ENCODE measurements around the gene MROH7. TPM values are rescaled to one million over a fixed set of nuclear protein-coding genes. Genes with fewer than 3 reads are reported as not detected.

The MROH7 gene
- total RNA-seq, 2 donors from 2014 or later = 0.84 TPM; not detected in 1

- Mint-ChIP-seq H3K27ac (no peak overlapping the region), H3K9me3 (no peaks in the 10 kb centered on the region), H3K4me1 (ENCODE audit: low read depth in 2 of 2) (no peaks in the 10 kb centered on the region), H3K27me3 (no peaks in the 10 kb centered on the region), H3K36me3 (no peaks in the 10 kb centered on the region), H3K4me3 (no peak overlapping the region)
- ATAC-seq = no peak
- no peak for DNase-seq (ENCODE audit: low spot score)
Observed at GRCh38 chr1:54679706-54680105, 38.1 kb downstream of the MROH7 start.

- H3K27me3 Mint-ChIP-seq = no peaks in the 10 kb centered on the region
- H3K36me3 Mint-ChIP-seq = no peaks in the 10 kb centered on the region
- no peak overlapping the region for H3K4me3 Mint-ChIP-seq
- H3K27ac Mint-ChIP-seq = no peak overlapping the region
- no peaks in the 10 kb centered on the region for H3K4me1 Mint-ChIP-seq (ENCODE audit: low read depth in 2 of 2)
- no peak for DNase-seq (ENCODE audit: low spot score)
- H3K9me3 Mint-ChIP-seq = no peaks in the 10 kb centered on the region
- no peak for ATAC-seq
Observed at GRCh38 chr1:54680387-54680786, 38.8 kb downstream of the MROH7 start.

DNA sequence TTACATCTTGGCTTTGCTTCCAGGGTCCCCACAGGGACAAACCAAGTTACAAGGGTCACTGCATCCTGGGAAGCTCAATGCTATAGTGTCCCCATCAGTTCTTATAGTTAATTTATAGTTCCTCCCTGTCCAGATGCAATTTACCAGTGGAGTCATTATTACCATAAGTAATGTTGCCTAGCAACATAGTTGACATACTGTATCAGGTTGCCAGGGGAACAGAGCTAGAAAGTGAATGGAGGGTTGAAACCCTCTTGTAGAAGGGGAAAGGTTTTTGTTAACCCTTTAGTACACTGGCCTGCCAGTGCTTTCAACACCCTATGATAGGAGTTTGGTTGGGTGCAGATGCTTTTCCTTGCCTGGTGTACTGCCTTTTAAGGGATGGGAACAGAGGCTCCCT, 39.8 kb downstream of the MROH7 start:
- DNase-seq (ENCODE audit: low spot score) = no peak
- H3K27ac Mint-ChIP-seq = no peak overlapping the region
- ATAC-seq = no peak
- H3K4me1 Mint-ChIP-seq (ENCODE audit: low read depth in 2 of 2) = no peaks in the 10 kb centered on the region
- H3K27me3 Mint-ChIP-seq = no peaks in the 10 kb centered on the region
- H3K36me3 Mint-ChIP-seq = no peaks in the 10 kb centered on the region
- no peaks in the 10 kb centered on the region for H3K9me3 Mint-ChIP-seq
- no peak overlapping the region for H3K4me3 Mint-ChIP-seq

DNA sequence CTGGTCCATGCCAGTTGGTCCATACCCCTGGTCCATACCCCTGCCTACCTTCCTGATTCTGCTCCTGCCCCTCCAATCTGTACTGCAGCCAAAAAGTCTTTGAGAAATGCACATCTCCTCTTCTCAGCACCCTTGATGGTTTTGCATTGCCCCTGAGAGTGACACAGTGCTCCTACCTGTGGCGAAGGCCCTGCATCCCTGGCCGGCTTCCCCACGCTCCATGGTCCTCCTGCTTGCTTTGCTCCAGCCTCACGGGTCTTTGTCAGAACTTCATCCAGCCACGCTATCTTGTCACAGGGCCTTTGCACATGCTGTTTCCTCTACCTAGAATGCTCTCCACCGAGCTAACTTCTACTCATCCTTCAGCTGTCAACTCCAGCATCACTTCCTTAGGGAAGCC, 41.9 kb downstream of the MROH7 start:
- Mint-ChIP-seq H3K27ac (no peak overlapping the region), H3K4me3 (no peak overlapping the region), H3K36me3 (no peaks in the 10 kb centered on the region), H3K27me3 (no peaks in the 10 kb centered on the region), H3K9me3 (no peaks in the 10 kb centered on the region), H3K4me1 (ENCODE audit: low read depth in 2 of 2) (no peaks in the 10 kb centered on the region)
- ATAC-seq (no peak), DNase-seq (ENCODE audit: low spot score) (no peak)

GRCh38 chr1:54685335-54685905, 43.8 kb downstream of the MROH7 start:
- Mint-ChIP-seq H3K27ac (no peak overlapping the region), H3K36me3 (no peaks in the 10 kb centered on the region), H3K9me3 (no peaks in the 10 kb centered on the region), H3K4me3 (no peak overlapping the region), H3K4me1 (ENCODE audit: low read depth in 2 of 2) (no peaks in the 10 kb centered on the region), H3K27me3 (no peaks in the 10 kb centered on the region)
- ATAC-seq (no peak), DNase-seq (ENCODE audit: low spot score) (no peak)

- Mint-ChIP-seq H3K27ac (no peak overlapping the region), H3K27me3 (no peaks in the 10 kb centered on the region), H3K9me3 (no peaks in the 10 kb centered on the region), H3K4me3 (no peak overlapping the region), H3K4me1 (ENCODE audit: low read depth in 2 of 2) (no peaks in the 10 kb centered on the region), H3K36me3 (no peaks in the 10 kb centered on the region)
- no peak for ATAC-seq
- no peak for DNase-seq (ENCODE audit: low spot score)
Observed at GRCh38 chr1:54686155-54686554, 44.6 kb downstream of the MROH7 start.

- no peaks in the 10 kb centered on the region for H3K4me1 Mint-ChIP-seq (ENCODE audit: low read depth in 2 of 2)
- DNase-seq (ENCODE audit: low spot score) = no peak
- no peaks in the 10 kb centered on the region for H3K36me3 Mint-ChIP-seq
- ATAC-seq = no peak
- H3K27ac Mint-ChIP-seq = no peak overlapping the region
- H3K9me3 Mint-ChIP-seq = no peaks in the 10 kb centered on the region
- H3K27me3 Mint-ChIP-seq = peaks cover 6 to 9% of the 10 kb centered on the region in 2 donors
- no peak overlapping the region for H3K4me3 Mint-ChIP-seq
Observed at GRCh38 chr1:54694771-54695170, 53.2 kb downstream of the MROH7 start.

- H3K36me3 Mint-ChIP-seq = no peaks in the 10 kb centered on the region
- no peaks in the 10 kb centered on the region for H3K9me3 Mint-ChIP-seq
- DNase-seq (ENCODE audit: low spot score) (no peak), ATAC-seq (no peak)
- no peaks in the 10 kb centered on the region for H3K4me1 Mint-ChIP-seq (ENCODE audit: low read depth in 2 of 2)
- no peak overlapping the region for H3K27ac Mint-ChIP-seq
- H3K27me3 Mint-ChIP-seq = peaks cover 6 to 9% of the 10 kb centered on the region in 2 donors
- H3K4me3 Mint-ChIP-seq = no peak overlapping the region
Observed at GRCh38 chr1:54695221-54695620, 53.6 kb downstream of the MROH7 start.

DNA sequence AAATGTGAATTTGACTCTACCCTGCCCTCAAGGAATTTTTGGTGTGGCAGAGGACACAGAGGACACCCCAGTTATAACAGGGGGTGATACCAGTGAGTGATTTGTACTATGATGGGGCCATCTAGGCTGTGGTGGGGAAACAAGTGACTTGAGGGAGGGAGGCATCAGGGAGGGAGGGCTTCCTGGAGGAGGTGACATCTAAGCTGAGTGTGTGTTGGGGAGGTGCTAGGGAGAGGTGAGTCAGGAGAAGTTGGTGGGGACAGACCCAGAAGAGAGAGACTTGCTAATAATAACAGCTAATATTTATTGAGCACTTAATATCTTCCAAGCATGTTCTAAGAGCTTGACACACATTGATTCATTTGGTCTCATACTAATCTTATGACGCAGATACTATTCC, 54.2 kb downstream of the MROH7 start:
- no peak for DNase-seq (ENCODE audit: low spot score)
- H3K36me3 Mint-ChIP-seq = no peaks in the 10 kb centered on the region
- no peak for ATAC-seq
- H3K27ac Mint-ChIP-seq = no peak overlapping the region
- H3K9me3 Mint-ChIP-seq = no peaks in the 10 kb centered on the region
- peaks cover 6 to 9% of the 10 kb centered on the region in 2 donors for H3K27me3 Mint-ChIP-seq
- no peak overlapping the region for H3K4me3 Mint-ChIP-seq
- no peaks in the 10 kb centered on the region for H3K4me1 Mint-ChIP-seq (ENCODE audit: low read depth in 2 of 2)

- no peak for DNase-seq (ENCODE audit: low spot score)
- Mint-ChIP-seq H3K4me3 (no peak overlapping the region), H3K9me3 (no peaks in the 10 kb centered on the region), H3K27ac (no peak overlapping the region), H3K36me3 (no peaks in the 10 kb centered on the region), H3K27me3 (peaks cover 6 to 9% of the 10 kb centered on the region in 2 donors), H3K4me1 (ENCODE audit: low read depth in 2 of 2) (no peaks in the 10 kb centered on the region)
- ATAC-seq = no peak
Observed at GRCh38 chr1:54696262-54696661, 54.7 kb downstream of the MROH7 start.

DNA sequence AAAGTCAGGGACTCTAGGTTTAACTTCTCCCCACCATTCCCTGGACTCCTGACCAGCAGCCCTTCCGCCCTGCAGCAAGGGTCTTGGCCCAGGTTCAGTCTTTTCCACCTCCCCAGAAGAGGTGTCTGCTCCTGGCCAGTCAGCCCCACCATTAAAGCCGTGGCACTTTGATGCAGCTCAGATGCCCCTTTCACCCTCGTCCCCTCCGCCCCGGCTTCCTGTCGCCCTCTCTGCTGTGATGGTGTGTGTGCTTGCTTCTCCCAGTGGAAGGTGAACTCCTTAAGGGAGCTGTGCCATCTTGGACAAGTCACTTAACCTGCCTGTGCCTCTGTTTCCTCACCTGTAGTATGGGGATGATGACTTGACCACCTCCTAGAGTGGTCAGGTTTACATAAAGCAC, 56.3 kb downstream of the MROH7 start:
- Mint-ChIP-seq H3K27me3 (peaks cover 6 to 9% of the 10 kb centered on the region in 2 donors), H3K4me3 (no peak overlapping the region)

DNA sequence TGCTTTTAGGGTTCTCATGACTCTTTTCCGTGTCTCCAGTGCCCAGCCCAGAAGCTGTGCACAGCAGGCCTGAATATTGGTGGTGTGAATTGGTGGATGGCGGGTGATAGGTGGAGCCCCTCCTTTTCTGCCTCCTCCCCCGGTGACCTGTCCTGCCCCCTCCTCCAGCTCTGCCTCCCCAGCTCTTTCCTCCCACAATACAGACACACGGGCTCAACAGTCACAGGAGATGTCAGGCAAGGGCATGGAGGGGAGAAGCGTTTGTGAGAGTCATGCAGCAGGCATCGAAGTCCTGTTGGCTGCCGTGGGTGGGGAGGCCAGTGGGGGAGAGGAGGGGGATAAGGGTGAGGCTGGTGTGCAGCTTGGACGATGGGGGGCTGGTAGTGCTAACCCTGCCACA, 56.8 kb downstream of the MROH7 start:
- no peaks in the 10 kb centered on the region for H3K4me1 Mint-ChIP-seq (ENCODE audit: low read depth in 2 of 2)
- no peak for ATAC-seq
- H3K27ac Mint-ChIP-seq = no peak overlapping the region
- peaks cover 6 to 9% of the 10 kb centered on the region in 2 donors for H3K27me3 Mint-ChIP-seq
- H3K9me3 Mint-ChIP-seq = no peaks in the 10 kb centered on the region
- H3K4me3 Mint-ChIP-seq = no peak overlapping the region
- no peak for DNase-seq (ENCODE audit: low spot score)
- H3K36me3 Mint-ChIP-seq = no peaks in the 10 kb centered on the region

More for the DNA sequence above, 56.3 kb downstream of the MROH7 start:
- DNase-seq (ENCODE audit: low spot score) (no peak), ATAC-seq (no peak)
- Mint-ChIP-seq H3K9me3 (no peaks in the 10 kb centered on the region), H3K36me3 (no peaks in the 10 kb centered on the region), H3K27ac (no peak overlapping the region), H3K4me1 (ENCODE audit: low read depth in 2 of 2) (no peaks in the 10 kb centered on the region)

DNA sequence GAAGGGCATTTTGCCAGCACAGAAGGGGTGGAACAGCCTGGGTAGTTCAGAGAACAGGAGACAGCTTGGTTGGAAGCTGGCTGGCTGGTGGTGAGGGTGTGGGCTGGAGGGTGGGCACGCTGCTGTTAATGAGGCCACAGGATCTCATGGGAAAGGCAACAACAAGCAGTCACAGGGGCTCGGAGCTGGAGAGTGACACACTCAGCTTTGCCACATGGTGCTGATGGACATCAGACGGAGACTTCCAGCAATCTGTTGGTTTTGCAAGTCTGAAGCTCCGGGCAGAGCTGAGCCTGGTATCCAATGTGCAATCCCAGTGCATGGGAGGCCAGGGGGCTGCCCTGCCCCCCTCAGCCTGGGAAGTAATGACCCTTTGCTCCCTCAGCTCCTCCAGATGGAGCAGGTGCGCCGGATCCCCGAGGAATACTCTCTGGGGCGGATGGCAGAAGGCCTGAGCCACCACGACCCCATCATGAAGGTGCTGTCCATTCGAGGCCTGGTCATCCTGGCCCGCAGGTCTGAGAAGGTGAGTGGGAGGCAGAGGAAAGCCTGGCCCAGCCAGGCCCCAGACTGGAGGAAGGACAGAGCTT, 58.4 kb downstream of the MROH7 start:
- H3K4me3 Mint-ChIP-seq = no peak overlapping the region
- no peaks in the 10 kb centered on the region for H3K9me3 Mint-ChIP-seq
- no peaks in the 10 kb centered on the region for H3K4me1 Mint-ChIP-seq (ENCODE audit: low read depth in 2 of 2)
- H3K27me3 Mint-ChIP-seq = peaks cover 6 to 9% of the 10 kb centered on the region in 2 donors
- H3K27ac Mint-ChIP-seq = no peak overlapping the region
- ATAC-seq (no peak), DNase-seq (ENCODE audit: low spot score) (no peak)
- H3K36me3 Mint-ChIP-seq = no peaks in the 10 kb centered on the region

GRCh38 chr1:54701066-54701465, 59.5 kb downstream of the MROH7 start:
- Mint-ChIP-seq H3K36me3 (no peaks in the 10 kb centered on the region), H3K4me1 (ENCODE audit: low read depth in 2 of 2) (no peaks in the 10 kb centered on the region), H3K4me3 (no peak overlapping the region), H3K27me3 (peaks cover 6 to 9% of the 10 kb centered on the region in 2 donors), H3K9me3 (no peaks in the 10 kb centered on the region), H3K27ac (no peak overlapping the region)
- no peak for DNase-seq (ENCODE audit: low spot score)
- ATAC-seq = peak in 1 of 2 donors; percentile 36

DNA sequence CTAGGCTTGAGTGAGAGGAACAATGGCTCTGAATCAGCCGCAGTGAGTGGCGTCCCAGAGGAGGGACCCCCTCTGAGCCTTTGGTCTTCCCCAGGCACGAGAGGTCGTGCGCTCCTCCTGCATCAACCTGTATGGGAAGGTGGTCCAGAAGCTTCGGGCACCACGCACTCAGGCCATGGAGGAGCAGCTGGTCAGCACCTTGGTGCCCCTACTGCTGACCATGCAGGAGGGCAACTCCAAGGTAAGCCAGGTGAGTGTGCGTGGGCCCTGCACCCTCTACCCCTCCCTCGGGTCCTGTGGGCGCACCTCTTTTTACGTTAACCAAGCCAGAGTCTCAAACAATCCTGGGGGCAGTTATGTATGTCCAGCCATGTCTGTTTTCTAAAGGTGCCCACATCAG, 60.4 kb downstream of the MROH7 start:
- H3K36me3 Mint-ChIP-seq = no peaks in the 10 kb centered on the region
- H3K4me1 Mint-ChIP-seq (ENCODE audit: low read depth in 2 of 2) = no peaks in the 10 kb centered on the region
- H3K9me3 Mint-ChIP-seq = no peaks in the 10 kb centered on the region

More for the DNA sequence above, 60.4 kb downstream of the MROH7 start:
- no peak for ATAC-seq
- H3K27ac Mint-ChIP-seq = no peak overlapping the region
- peaks cover 6 to 7% of the 10 kb centered on the region in 2 donors for H3K27me3 Mint-ChIP-seq
- DNase-seq (ENCODE audit: low spot score) = no peak
- no peak overlapping the region for H3K4me3 Mint-ChIP-seq

Data from natural killer cell treated with Interleukin-12 subunit alpha and Interleukin-12 subunit beta and Interleukin-15 and Interleukin-18, amount 100 ng/mL, for 72 hours (primary cell).